Suprapubic skin (tissue), 4 donors: ENCODE results near the gene TTBK2. TPM values are rescaled to one million over a fixed set of nuclear protein-coding genes. Genes with fewer than 3 reads are reported as not detected.

ENCODE experiments used
- DNase-seq, 2 donors: peaks; one replicate each; pipeline ENCODE4 v3.0.0-alpha.2; 2019; ENCODE audit warnings: low spot score in 2 of 2
- H3K27ac ChIP-seq: fragments of 200-600 bp; sonication (generic); one replicate; pipeline ENCODE4 v1.5.1; 2019
- H3K27me3 ChIP-seq: fragments of 200-600 bp; sonication (generic); one replicate; pipeline ENCODE4 v1.5.1; 2019
- H3K36me3 ChIP-seq: fragments of 200-600 bp; sonication (generic); one replicate; pipeline ENCODE4 v1.5.1; 2019
- H3K4me1 ChIP-seq: fragments of 200-600 bp; sonication (generic); one replicate; pipeline ENCODE4 v1.5.1; 2019
- H3K4me3 ChIP-seq: fragments of 200-600 bp; sonication (generic); one replicate; pipeline ENCODE4 v1.5.1; 2019; ENCODE audit warnings: mild to moderate bottlenecking
- H3K9me3 ChIP-seq: fragments of 200-600 bp; sonication (generic); one replicate; pipeline ENCODE4 v1.5.1; 2019
- EP300 ChIP-seq: sonication (generic); formaldehyde crosslinking; IDR thresholded peaks from one replicate; pipeline ENCODE4 v1.6.1; 2017; ENCODE audit warnings: antibody characterized with exemption
- POLR2A ChIP-seq, 2 donors: fragments of 450-650 bp; IDR thresholded peaks; one replicate each; pipeline ENCODE4 v1.6.1; 2017; ENCODE audit warnings: antibody characterized with exemption in 2 of 2, mild to moderate bottlenecking in 2 of 2, moderate library complexity in 2 of 2
- POLR2AphosphoS5 ChIP-seq, 3 donors: sonication (generic); formaldehyde crosslinking; IDR thresholded peaks; one replicate each; pipeline ENCODE4 v1.6.1; 2017; ENCODE audit warnings: antibody characterized with exemption in 3 of 3
- WGBS: methylation state at CpG from one replicate; pipeline ENCODE4 v1.1.5; 2018; 5-methylcytosine and 5-hydroxymethylcytosine counted together
- total RNA-seq, 4 donors: library from RNA; depleted of rRNA; stranded (reverse); fragments of >200 nt; gene quantifications; one replicate each; pipeline ENCODE4 v1.1.0, GENCODE V29; 2016
- TF ChIP-seq, protein P1 (sequence below), 2 donors: fragments of 200-600 bp in 1 of 2; fragments of 450-650 bp in 1 of 2; sonication (generic) in 1 of 2; IDR thresholded peaks; one replicate each; pipeline ENCODE4 v1.5.1; 2016 to 2019; ENCODE audit warnings: antibody characterized with exemption in 2 of 2, mild to moderate bottlenecking in 1 of 2, moderate library complexity in 1 of 2

The TTBK2 gene
- total RNA-seq, 4 donors from 2014 or later: 10.5 to 20.6 (median 14.8) TPM

DNA sequence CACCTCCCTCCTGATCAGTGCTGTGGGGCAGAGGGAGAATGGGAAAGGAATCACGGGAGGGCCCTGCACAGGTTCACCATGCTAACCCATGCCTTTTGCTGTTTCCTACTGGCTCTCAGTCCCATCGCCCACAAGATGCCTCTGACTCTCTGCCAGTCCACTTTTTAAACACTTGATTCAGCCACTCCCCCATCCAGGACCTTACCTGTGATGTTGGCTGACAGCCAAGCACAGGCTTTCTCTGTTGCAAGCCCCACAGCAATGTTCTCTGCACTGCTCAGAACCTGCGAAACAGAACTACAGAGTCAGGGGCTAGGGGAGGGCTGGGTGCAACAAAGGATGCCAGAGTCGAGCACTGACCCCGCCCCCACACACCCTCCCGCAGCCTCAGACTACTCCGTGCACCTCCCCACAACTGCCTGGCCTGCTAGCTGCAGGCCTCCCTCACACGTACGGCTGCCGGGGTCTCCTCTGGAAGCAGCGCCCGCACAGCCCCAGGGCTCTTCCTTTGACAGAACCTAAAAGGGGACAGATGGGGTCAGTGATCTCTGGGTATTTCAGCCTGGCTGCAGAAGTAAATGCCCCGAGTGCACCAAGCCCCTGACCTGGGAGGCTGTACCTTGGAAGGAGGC is 192.7 kb downstream of the TTBK2 start:
- H3K4me1 ChIP-seq: no peaks in the 10 kb centered on the region
- DNase-seq: no peak
- no peaks in the 10 kb centered on the region for H3K9me3 ChIP-seq
- no peaks in the 10 kb centered on the region for H3K27me3 ChIP-seq
- H3K4me3 ChIP-seq: no peak overlapping the region
- no peak for TF ChIP-seq POLR2A (IDR thresholded peaks at IDR 0.05)
- WGBS: 79% methylated on average over 12 of the region's 13 CpGs
- no peak overlapping the region for H3K27ac ChIP-seq
- peaks cover 96% of the 10 kb centered on the region for H3K36me3 ChIP-seq

- H3K27ac ChIP-seq: no peak overlapping the region
- TF ChIP-seq EP300: no peak
- no peak for TF ChIP-seq POLR2A (IDR thresholded peaks at IDR 0.05)
- no peak for TF ChIP-seq POLR2AphosphoS5 (IDR thresholded peaks at IDR 0.05)
- TF ChIP-seq, protein P1, sequence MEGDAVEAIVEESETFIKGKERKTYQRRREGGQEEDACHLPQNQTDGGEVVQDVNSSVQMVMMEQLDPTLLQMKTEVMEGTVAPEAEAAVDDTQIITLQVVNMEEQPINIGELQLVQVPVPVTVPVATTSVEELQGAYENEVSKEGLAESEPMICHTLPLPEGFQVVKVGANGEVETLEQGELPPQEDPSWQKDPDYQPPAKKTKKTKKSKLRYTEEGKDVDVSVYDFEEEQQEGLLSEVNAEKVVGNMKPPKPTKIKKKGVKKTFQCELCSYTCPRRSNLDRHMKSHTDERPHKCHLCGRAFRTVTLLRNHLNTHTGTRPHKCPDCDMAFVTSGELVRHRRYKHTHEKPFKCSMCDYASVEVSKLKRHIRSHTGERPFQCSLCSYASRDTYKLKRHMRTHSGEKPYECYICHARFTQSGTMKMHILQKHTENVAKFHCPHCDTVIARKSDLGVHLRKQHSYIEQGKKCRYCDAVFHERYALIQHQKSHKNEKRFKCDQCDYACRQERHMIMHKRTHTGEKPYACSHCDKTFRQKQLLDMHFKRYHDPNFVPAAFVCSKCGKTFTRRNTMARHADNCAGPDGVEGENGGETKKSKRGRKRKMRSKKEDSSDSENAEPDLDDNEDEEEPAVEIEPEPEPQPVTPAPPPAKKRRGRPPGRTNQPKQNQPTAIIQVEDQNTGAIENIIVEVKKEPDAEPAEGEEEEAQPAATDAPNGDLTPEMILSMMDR (IDR thresholded peaks at IDR 0.05): no peak
- 90% methylated on average over 9 of the region's 11 CpGs for WGBS
- no peaks in the 10 kb centered on the region for H3K27me3 ChIP-seq
- H3K36me3 ChIP-seq: peaks cover 79% of the 10 kb centered on the region
- no peak overlapping the region for H3K4me3 ChIP-seq
- no peaks in the 10 kb centered on the region for H3K9me3 ChIP-seq
- no peak for DNase-seq
- H3K4me1 ChIP-seq: no peaks in the 10 kb centered on the region
Measured at GRCh38 chr15:42726114-42726513, 194.5 kb downstream of the TTBK2 start.

DNA sequence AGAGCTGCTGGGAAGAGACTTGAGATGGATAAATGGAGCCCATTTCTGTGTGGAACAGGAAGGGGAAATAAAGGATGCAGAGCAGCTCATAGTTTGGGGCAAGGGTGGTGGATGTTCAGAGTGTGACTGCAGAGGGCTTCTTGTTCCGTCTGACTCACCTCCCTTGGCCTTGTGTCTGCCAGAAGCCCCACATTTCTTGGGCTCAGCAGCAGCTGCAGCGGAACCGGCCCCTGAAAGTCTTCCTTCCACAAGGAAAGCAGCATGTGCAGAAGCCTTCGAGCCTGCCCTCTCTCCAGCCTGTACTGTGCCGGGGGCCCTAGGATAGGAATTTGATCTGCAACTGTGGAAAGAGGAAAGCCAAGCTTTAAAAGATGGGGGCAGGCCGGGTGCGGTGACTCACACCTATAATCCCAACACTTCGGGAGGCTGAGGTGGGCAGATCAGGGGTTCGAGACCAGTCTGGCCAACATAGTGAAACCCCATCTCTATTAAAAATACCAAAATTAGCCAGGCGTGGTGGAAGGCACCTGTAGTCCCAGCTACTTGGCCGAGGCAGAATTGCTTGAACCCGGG is 195.2 kb downstream of the TTBK2 start:
- no peaks in the 10 kb centered on the region for H3K4me1 ChIP-seq
- no peak overlapping the region for H3K27ac ChIP-seq
- peaks cover 74% of the 10 kb centered on the region for H3K36me3 ChIP-seq
- no peak overlapping the region for H3K4me3 ChIP-seq
- no peaks in the 10 kb centered on the region for H3K9me3 ChIP-seq
- WGBS: 85% methylated on average over 12 of the region's 12 CpGs
- TF ChIP-seq POLR2A (IDR thresholded peaks at IDR 0.05) (no peak), POLR2AphosphoS5 (IDR thresholded peaks at IDR 0.05) (no peak), EP300 (no peak)
- TF ChIP-seq, protein P1 (IDR thresholded peaks at IDR 0.05): no peak
- no peaks in the 10 kb centered on the region for H3K27me3 ChIP-seq
- DNase-seq: no peak

DNA sequence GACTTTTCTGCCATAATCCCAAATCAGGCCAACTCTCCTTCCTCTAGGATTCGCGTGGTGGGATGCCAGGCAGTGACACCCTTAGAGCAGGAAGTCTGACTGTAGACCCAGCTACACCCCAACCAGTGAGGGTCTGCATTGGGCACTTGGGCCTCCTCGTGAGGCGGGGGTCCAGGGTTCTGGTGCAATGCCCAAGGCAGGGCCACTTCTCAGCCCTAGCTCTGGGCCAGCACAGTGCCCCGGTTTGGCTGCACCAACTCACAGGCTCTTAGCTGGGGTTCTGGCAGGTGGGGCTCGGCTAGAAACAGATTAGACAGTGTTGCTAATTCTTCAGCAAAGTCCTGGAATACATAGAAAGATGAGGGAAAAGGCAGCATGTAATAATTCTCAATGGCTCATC is 196.3 kb downstream of the TTBK2 start:
- 74% methylated on average over 4 of the region's 6 CpGs for WGBS
- Histone ChIP-seq H3K27me3 (no peaks in the 10 kb centered on the region), H3K27ac (no peak overlapping the region), H3K9me3 (no peaks in the 10 kb centered on the region), H3K4me1 (no peaks in the 10 kb centered on the region), H3K36me3 (peaks cover 74% of the 10 kb centered on the region), H3K4me3 (no peak overlapping the region)
- TF ChIP-seq, protein P1 (IDR thresholded peaks at IDR 0.05): no peak
- TF ChIP-seq POLR2A (IDR thresholded peaks at IDR 0.05): no peak
- no peak for TF ChIP-seq POLR2AphosphoS5 (IDR thresholded peaks at IDR 0.05)
- no peak for TF ChIP-seq EP300
- DNase-seq: no peak

GRCh38 chr15:42723068-42723467 is 197.5 kb downstream of the TTBK2 start:
- Histone ChIP-seq H3K4me1 (no peaks in the 10 kb centered on the region), H3K36me3 (peaks cover 74% of the 10 kb centered on the region), H3K27ac (no peak overlapping the region), H3K4me3 (no peak overlapping the region), H3K27me3 (no peaks in the 10 kb centered on the region), H3K9me3 (no peaks in the 10 kb centered on the region)
- TF ChIP-seq POLR2A (IDR thresholded peaks at IDR 0.05) (no peak), EP300 (no peak), POLR2AphosphoS5 (IDR thresholded peaks at IDR 0.05) (no peak)
- TF ChIP-seq, protein P1 (IDR thresholded peaks at IDR 0.05): no peak
- WGBS: 87% methylated on average over 4 of the region's 4 CpGs
- DNase-seq: no peak
